Measurements from ENCODE around the gene CREBL2.

GRCh38 chr12:12626471-12626870, 14.8 kb downstream of the CREBL2 start:
- TF ChIP-seq CTCF (IDR thresholded peaks at IDR 0.05; ENCODE audit: insufficient read depth, low read length, poor library complexity, severe bottlenecking) (no peak), EZH2phosphoT487 (conservative IDR thresholded peaks at IDR 0.05; ENCODE audit: low read length) (no peak)

Measured in SU-DHL-6 (cell line).